ENCODE measurements around the gene ANKDD1A.

Gene ANKDD1A

DNA sequence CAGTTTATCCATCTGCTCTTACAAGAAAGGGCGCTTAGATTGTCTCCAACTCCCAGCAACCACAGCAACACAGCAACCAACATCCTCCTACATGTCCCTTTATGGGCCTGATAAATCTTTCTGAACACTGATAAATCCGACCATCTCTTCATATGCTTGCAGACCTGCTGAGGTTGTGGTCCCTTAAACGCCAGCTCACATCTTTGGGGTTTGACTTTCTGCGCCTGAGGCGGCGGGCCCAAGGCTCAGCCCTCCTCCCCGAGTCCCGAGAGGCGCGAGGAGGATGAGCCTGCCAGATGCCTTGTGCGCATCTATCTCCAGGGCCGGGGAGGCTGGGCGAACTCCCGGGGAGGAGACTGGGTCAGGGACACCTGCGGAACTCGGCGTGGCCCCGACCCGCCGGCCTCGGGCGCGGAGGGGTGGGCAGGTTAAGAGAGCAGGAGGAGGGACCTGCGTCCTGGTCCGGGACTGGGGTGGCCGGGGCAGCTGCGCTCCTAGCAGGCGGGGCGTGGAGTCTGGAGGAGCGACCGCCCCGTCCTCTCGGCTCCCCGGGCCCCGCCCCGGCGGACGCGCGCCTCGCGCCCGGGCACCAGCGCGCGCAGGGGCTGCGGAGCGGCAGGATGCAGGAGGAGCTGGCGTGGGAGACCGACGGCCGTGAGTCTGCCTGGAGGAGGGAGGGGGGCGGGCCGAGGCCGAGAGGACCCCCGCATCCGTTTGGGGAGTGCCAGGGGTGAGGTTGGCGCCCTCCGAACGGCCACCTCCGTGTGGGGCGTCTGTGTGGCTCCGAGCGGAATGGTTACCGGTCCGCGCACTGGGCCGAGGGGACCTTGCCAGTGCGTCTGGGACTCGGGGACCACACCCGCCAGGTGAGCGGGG is at the start of gene ANKDD1A:
TSS of gene ANKDD1A (plus strand) at position 592 of the 876 bp plus-strand sequence. CDS start at position 621, 29 bp downstream.
- peak; percentile 66 to 86 for DNase-seq (ENCODE audit: low spot score in 2 of 2)
- H3K4me1 ChIP-seq: peaks cover 24% of the 10 kb centered on the region
- H3K36me3 ChIP-seq (replicated peaks): no peaks in the 10 kb centered on the region
- H3K27me3 ChIP-seq (ENCODE audit: low read depth): no peaks in the 10 kb centered on the region
- peak within 1 kb of the TSS; percentile 39 for H3K4me3 ChIP-seq
- in situ Hi-C loops (cut with MboI; ENCODE audit: low sequenced_read_pairs): no loop called here
- peaks cover 4% of the 10 kb centered on the region for H3K9me3 ChIP-seq

DNA sequence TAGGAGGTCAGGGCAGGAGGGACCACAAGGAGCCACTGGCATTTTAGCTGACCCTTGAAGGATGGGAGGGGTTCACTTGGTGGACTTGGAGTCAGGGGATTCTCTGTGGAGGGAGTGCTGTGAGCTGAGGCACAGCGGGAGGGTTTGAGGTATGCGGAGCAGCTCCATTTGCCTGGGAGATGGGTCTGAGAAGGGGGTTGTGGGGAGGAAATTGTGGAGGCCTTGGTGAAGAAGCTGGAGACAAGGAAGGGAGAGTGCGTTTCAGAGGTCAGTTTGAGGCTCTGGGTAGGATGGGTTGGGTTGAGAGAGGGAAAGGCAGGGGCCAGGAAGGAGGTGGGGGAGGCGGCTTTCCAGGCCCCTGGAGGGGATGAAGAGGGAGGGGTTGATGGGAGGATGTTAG is 49.7 kb upstream of the ANKDD1A start:
- peaks cover 22% of the 10 kb centered on the region for H3K36me3 ChIP-seq (replicated peaks)

DNA sequence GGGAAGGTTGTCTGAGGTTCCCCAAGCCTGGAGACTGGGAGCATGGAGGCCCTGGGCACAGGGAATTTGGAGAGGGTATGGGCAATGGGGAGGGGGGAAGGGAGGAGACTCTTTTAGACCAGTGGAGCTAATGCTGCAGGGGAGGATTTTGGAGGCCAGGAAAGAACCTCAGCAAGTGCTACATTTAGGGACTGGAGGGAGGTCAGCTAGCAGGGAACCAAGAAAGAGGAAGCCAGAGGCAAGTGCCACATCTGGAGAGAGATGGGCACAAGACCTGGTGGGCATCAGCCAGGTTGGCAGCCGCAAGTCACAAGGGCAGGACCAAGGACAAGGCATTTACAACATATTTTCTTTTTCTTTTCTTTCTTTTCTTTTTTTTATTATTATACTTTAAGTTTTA is 49.3 kb upstream of the ANKDD1A start:
- no peak overlapping the region for H3K4me3 ChIP-seq
- H3K27me3 ChIP-seq (ENCODE audit: low read depth): no peaks in the 10 kb centered on the region
- no peaks in the 10 kb centered on the region for H3K9me3 ChIP-seq
- in situ Hi-C loops (cut with MboI; ENCODE audit: low sequenced_read_pairs): no loop called here
- H3K36me3 ChIP-seq (replicated peaks): peaks cover 23% of the 10 kb centered on the region
- no peak for DNase-seq (ENCODE audit: low spot score in 2 of 2)
- no peaks in the 10 kb centered on the region for H3K4me1 ChIP-seq

More for the DNA sequence above, 49.7 kb upstream of the ANKDD1A start:
- Histone ChIP-seq H3K4me1 (no peaks in the 10 kb centered on the region), H3K27me3 (ENCODE audit: low read depth) (no peaks in the 10 kb centered on the region), H3K4me3 (no peak overlapping the region), H3K9me3 (no peaks in the 10 kb centered on the region)
- in situ Hi-C loops (cut with MboI; ENCODE audit: low sequenced_read_pairs): no loop called here
- no peak for DNase-seq (ENCODE audit: low spot score in 2 of 2)

DNA sequence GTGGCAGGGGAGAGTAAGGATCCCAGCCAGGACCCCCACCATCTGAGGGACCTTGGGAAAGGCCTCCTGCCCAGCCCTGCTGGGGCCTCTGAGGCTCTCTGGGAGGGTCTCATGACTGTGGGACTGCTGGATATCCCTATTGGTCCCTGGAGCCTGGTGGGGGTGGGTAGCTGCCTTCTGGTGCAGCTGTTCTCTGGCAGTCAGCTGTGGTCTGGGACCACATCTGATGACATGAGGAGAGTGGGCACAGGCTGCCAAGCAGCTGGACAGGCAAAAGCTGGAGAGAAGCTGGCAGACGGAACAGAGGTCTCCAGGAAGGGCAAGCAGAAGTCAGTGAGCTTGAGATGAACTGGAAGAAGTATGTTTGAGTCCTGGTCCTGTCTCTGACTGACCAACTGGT is 47.6 kb upstream of the ANKDD1A start:
- Histone ChIP-seq H3K4me1 (no peaks in the 10 kb centered on the region), H3K9me3 (no peaks in the 10 kb centered on the region), H3K27me3 (ENCODE audit: low read depth) (no peaks in the 10 kb centered on the region), H3K36me3 (replicated peaks) (peaks cover 26% of the 10 kb centered on the region), H3K4me3 (no peak overlapping the region)
- in situ Hi-C loops (cut with MboI; ENCODE audit: low sequenced_read_pairs): no loop called here
- DNase-seq (ENCODE audit: low spot score in 2 of 2): no peak

DNA sequence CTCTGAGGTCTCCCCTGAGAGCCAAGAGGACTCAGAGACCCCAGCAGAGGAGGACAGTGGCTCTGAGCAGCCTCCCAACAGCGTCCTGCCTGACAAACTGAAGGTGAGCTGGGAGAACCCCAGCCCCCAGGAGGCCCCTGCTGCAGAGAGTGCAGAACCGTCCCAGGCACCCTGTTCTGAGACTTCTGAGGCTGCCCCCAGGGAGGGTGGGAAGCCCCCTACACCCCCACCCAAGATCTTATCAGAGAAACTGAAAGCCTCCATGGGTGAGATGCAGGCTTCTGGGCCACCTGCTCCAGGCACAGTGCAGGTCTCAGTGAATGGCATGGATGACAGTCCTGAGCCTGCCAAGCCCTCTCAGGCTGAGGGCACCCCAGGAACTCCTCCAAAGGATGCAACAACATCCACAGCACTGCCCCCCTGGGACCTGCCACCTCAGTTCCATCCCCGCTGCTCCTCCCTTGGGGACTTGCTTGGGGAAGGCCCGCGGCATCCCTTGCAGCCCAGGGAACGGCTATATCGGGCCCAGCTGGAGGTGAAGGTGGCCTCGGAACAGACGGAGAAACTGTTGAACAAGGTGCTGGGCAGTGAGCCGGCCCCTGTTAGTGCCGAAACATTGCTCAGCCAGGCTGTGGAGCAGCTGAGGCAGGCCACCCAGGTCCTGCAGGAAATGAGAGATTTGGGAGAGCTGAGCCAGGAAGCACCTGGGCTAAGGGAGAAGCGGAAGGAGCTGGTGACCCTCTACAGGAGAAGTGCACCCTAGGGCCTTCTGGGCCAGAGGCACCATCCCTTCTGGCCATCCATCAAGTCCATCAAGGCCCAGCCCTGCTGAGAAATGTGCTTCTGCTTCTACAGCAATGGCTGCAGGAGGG is 46.3 kb upstream of the ANKDD1A start:
- in situ Hi-C loops (cut with MboI; ENCODE audit: low sequenced_read_pairs): no loop called here
- no peaks in the 10 kb centered on the region for H3K4me1 ChIP-seq
- no peak overlapping the region for H3K4me3 ChIP-seq
- H3K9me3 ChIP-seq: no peaks in the 10 kb centered on the region
- no peak for DNase-seq (ENCODE audit: low spot score in 2 of 2)
- no peaks in the 10 kb centered on the region for H3K27me3 ChIP-seq (ENCODE audit: low read depth)
- H3K36me3 ChIP-seq (replicated peaks): peaks cover 17% of the 10 kb centered on the region

DNA sequence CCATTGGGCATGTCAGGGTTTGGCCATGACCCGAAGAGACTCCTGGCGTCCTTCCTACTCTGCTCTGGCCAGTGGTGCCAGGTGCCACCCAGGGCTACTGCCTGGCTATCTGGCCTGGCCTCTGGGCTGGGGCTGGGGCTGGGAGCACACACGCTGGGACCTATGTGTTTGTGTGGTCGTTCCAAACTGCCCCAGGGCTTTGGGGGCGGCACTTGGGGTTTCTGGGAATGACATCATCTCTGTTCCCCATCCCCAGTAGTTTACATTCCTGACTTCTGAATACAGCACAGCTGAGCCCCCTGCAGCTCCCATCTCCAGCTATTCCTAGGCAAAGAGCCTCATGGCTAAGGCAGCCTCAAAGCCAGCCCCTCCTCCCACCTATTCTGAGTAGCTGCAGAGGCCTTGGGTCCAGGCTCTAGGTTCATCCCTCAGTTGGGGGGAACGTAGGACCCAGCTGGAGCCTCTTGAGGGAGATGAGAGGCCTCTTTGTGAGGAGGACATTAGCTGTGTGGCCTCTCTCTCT is 45.6 kb upstream of the ANKDD1A start:
- no peak for DNase-seq (ENCODE audit: low spot score in 2 of 2)
- Histone ChIP-seq H3K36me3 (replicated peaks) (peaks cover 12% of the 10 kb centered on the region), H3K9me3 (no peaks in the 10 kb centered on the region), H3K4me3 (no peak overlapping the region), H3K4me1 (no peaks in the 10 kb centered on the region), H3K27me3 (ENCODE audit: low read depth) (no peaks in the 10 kb centered on the region)
- in situ Hi-C loops (cut with MboI; ENCODE audit: low sequenced_read_pairs): no loop called here

DNA sequence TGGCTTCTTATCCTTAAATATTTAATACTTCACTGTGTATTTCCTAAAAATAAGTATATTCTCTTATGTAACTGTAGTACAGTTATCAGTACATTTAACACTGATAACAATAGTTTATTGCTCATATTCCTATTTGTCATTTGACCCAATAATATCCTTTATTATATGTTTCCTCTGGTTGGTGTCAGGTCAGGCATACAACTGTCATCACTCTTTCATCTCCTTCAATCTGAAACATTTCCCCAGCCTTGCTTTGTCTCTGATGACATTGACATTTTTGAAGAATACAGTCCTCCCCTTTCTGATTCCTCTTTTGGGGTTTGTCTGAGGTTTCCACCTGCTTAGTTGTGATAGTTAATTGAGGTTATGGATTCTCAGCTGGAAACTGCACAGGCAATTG is 42.2 kb upstream of the ANKDD1A start:
- no peaks in the 10 kb centered on the region for H3K4me1 ChIP-seq
- H3K36me3 ChIP-seq (replicated peaks): peaks cover 12% of the 10 kb centered on the region
- no peaks in the 10 kb centered on the region for H3K27me3 ChIP-seq (ENCODE audit: low read depth)
- no peak for DNase-seq (ENCODE audit: low spot score in 2 of 2)
- in situ Hi-C loops (cut with MboI; ENCODE audit: low sequenced_read_pairs): no loop called here
- no peak overlapping the region for H3K4me3 ChIP-seq
- no peaks in the 10 kb centered on the region for H3K9me3 ChIP-seq

DNA sequence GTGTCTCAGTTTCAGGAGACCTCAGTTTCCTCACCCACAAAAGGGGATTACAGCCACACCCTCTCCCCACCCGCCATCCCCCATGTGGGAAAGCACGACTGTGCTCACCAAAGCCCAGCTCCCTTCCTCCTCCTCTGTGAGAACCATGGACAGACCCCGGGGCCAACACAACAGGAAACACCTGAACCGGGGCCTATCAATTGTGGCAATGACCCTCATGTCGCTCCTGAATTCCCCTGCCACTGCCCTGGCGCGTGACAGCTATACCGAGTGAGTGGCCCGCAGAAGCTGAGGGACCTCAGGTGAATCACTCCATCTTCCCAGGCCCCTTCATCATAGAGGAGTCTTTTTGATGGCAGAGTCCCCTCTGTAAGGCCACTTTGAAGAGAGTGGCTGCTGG is 41.3 kb upstream of the ANKDD1A start:
- DNase-seq (ENCODE audit: low spot score in 2 of 2): no peak
- no peaks in the 10 kb centered on the region for H3K27me3 ChIP-seq (ENCODE audit: low read depth)
- no peak overlapping the region for H3K4me3 ChIP-seq
- H3K36me3 ChIP-seq (replicated peaks): peaks cover 12% of the 10 kb centered on the region
- in situ Hi-C loops (cut with MboI; ENCODE audit: low sequenced_read_pairs): no loop called here
- no peaks in the 10 kb centered on the region for H3K4me1 ChIP-seq
- H3K9me3 ChIP-seq: no peaks in the 10 kb centered on the region

DNA sequence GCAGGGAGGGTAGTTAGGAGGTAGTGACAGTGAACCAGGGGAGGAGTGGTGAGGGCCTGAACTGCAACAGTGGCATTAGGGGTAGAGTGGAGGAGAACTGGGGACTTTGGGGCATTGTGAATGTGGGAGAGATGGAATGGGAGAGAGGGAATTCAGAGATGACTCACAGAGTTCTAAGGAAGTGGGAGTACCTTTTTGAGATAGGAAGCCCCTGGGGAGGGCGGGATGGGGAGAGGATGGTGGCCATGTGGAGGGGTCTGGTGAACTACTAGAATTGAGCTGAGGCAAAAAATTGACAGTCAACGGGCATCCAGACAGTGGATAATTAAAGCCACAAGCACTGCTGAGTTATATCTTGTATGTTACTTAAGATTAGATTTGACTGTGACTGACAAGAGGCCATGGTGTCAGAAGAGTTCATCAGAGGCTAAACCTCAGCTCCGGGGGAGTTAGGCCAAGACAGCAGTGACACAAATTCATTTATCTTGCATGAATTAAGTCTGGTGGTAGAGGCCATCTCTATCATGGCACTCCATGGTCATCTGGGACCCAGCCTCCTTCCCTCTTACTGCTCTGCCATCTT is 36.0 kb upstream of the ANKDD1A start:
- Histone ChIP-seq H3K9me3 (no peaks in the 10 kb centered on the region), H3K36me3 (replicated peaks) (no peaks in the 10 kb centered on the region), H3K4me1 (no peaks in the 10 kb centered on the region), H3K4me3 (no peak overlapping the region), H3K27me3 (ENCODE audit: low read depth) (no peaks in the 10 kb centered on the region)
- in situ Hi-C loops (cut with MboI; ENCODE audit: low sequenced_read_pairs): no loop called here
- no peak for DNase-seq (ENCODE audit: low spot score in 2 of 2)

DNA sequence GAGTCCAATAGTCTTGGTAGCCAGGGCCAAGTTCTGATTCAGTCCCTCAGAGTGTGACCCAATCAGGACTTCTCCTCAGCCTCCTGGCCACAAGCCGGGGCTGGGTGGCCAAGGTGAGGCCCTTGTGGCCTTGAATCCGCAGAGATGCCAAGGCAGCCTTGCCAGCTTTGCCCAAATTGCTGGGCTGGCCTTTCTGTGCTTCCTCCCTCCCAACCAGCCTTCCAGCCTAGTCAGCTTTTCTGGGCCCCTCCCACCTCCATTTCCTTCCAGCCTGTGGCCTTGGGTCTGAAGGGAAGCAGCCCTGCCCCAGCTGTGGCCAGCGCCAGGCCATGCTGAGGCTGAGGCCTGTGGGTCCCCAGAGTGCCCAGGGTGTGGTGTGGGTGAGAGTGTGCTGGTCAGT is 34.3 kb upstream of the ANKDD1A start:
- no peaks in the 10 kb centered on the region for H3K27me3 ChIP-seq (ENCODE audit: low read depth)
- H3K36me3 ChIP-seq (replicated peaks): no peaks in the 10 kb centered on the region
- in situ Hi-C loops (cut with MboI; ENCODE audit: low sequenced_read_pairs): no loop called here
- DNase-seq (ENCODE audit: low spot score in 2 of 2): no peak
- H3K4me1 ChIP-seq: no peaks in the 10 kb centered on the region
- H3K4me3 ChIP-seq: no peak overlapping the region
- H3K9me3 ChIP-seq: no peaks in the 10 kb centered on the region

DNA sequence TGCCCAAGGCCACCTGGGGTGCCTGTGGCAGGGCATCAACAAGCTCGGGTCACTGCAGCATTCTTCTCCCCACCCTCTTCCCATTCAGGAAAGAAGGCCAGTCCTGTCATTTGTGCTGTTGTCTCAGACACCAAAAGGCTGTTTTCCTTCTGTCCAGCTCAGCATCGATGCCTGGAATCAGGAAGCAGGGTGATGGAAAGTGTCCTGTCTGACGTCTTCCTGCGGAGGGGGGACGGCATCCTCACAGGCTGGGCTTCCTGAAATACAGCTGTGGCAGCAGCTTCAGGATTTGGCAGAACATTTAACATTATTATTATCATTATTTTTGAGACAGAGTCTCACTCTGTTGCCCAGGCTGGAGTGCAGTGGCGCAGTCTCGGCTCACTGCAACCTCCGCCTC is 33.0 kb upstream of the ANKDD1A start:
- in situ Hi-C loops (cut with MboI; ENCODE audit: low sequenced_read_pairs): no loop called here
- no peak for DNase-seq (ENCODE audit: low spot score in 2 of 2)

DNA sequence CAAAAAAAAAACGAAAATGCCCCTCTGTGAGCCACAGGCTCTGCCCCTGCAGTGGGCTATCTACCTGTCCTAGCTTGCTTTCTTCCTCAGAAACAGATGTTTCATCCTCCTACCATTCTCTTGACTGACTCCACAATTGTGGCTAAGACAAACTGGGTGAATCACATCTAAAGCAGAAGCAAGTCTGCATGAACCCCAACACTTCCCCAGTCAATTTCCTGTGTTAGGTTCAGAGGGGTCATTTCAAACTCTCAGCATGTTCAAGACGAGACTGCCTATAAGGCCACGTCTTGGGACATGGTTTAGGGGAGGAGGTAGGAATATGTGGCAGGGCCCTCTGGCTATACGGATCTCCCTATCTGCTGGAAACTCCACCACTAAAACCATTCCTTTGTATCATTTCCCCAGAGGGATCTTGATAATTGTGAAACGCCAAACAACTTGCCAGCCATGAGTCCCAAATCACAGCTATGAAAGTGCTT is 28.6 kb upstream of the ANKDD1A start:
- Histone ChIP-seq H3K27me3 (ENCODE audit: low read depth) (no peaks in the 10 kb centered on the region), H3K36me3 (replicated peaks) (no peaks in the 10 kb centered on the region), H3K4me1 (no peaks in the 10 kb centered on the region), H3K9me3 (no peaks in the 10 kb centered on the region), H3K4me3 (no peak overlapping the region)
- DNase-seq (ENCODE audit: low spot score in 2 of 2): no peak
- in situ Hi-C loops (cut with MboI; ENCODE audit: low sequenced_read_pairs): no loop called here

More for the DNA sequence above, 33.0 kb upstream of the ANKDD1A start:
- Histone ChIP-seq H3K4me1 (no peaks in the 10 kb centered on the region), H3K27me3 (ENCODE audit: low read depth) (no peaks in the 10 kb centered on the region), H3K4me3 (no peak overlapping the region), H3K36me3 (replicated peaks) (no peaks in the 10 kb centered on the region), H3K9me3 (no peaks in the 10 kb centered on the region)

DNA sequence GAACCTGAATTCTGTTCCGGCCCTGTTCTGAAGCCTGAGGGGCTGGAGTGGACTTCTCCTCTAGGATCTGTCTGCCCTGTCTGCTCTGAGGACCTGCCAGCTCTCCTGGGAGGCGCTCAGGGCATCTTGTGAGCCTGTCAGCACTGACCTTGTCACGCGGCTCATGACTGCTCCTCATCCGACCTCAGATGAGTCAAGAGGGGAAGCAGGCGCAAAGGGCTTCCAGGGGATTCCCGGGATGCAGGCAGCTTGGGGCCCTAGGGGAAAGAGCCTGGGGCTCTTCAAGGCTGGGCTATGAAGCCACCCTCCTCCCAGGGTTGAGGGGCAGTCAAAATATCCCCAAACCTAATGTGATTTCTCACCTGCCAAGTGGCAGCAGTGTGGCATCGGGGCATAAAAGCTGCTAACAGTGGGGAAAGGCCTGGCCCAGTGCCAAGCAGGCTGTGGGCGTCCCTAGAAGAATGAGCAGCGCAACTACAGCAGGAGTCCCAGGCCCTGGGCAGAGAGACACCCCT is 27.6 kb upstream of the ANKDD1A start:
- Histone ChIP-seq H3K4me1 (no peaks in the 10 kb centered on the region), H3K4me3 (no peak overlapping the region), H3K9me3 (no peaks in the 10 kb centered on the region), H3K27me3 (ENCODE audit: low read depth) (no peaks in the 10 kb centered on the region), H3K36me3 (replicated peaks) (no peaks in the 10 kb centered on the region)
- in situ Hi-C loops (cut with MboI; ENCODE audit: low sequenced_read_pairs): no loop called here
- DNase-seq (ENCODE audit: low spot score in 2 of 2): no peak
